HUES6 (cell line): ENCODE data around the gene LIN7A.

Experiments
- H3K27ac ChIP-seq: 2 replicates; pipeline ENCODE4 v1.7.0; 2013; ENCODE audit warnings: low read depth, mild to moderate bottlenecking, low read length, inconsistent platforms
- H3K27me3 ChIP-seq: 2 replicates; pipeline ENCODE4 v1.6.1; 2013; ENCODE audit warnings: low read length; ENCODE audit not compliant: control insufficient read depth, insufficient read depth
- H3K36me3 ChIP-seq: 2 replicates; pipeline ENCODE4 v1.6.1; 2013; ENCODE audit warnings: low read length; ENCODE audit not compliant: control insufficient read depth, insufficient read depth
- H3K4me1 ChIP-seq: 2 replicates; pipeline ENCODE4 v1.6.1; 2013; ENCODE audit warnings: low read length; ENCODE audit not compliant: control insufficient read depth, insufficient read depth
- H3K4me3 ChIP-seq: 2 replicates; pipeline ENCODE4 v1.5.1; 2013; ENCODE audit warnings: low read depth, low read length
- H3K9ac ChIP-seq: one replicate; pipeline ENCODE4 v1.6.1; 2013; ENCODE audit warnings: mild to moderate bottlenecking, low read length
- H3K9me3 ChIP-seq: 2 replicates; pipeline ENCODE4 v1.6.1; 2013; ENCODE audit warnings: low read depth, low read length; ENCODE audit not compliant: control insufficient read depth, insufficient read depth

The LIN7A gene

GRCh38 chr12:80834724-80835123, 103.0 kb downstream of the LIN7A start:
- no peaks in the 10 kb centered on the region for H3K36me3 ChIP-seq
- H3K9me3 ChIP-seq = no peaks in the 10 kb centered on the region
- H3K27me3 ChIP-seq = no peaks in the 10 kb centered on the region
- H3K4me3 ChIP-seq = no peak overlapping the region
- peaks cover 11% of the 10 kb centered on the region for H3K4me1 ChIP-seq
- no peak overlapping the region for H3K9ac ChIP-seq
- H3K27ac ChIP-seq = no peak overlapping the region

GRCh38 chr12:80830533-80831088, 107.1 kb downstream of the LIN7A start:
- Histone ChIP-seq H3K27me3 (no peaks in the 10 kb centered on the region), H3K4me3 (no peak overlapping the region), H3K9me3 (no peaks in the 10 kb centered on the region), H3K27ac (no peak overlapping the region), H3K36me3 (no peaks in the 10 kb centered on the region), H3K9ac (no peak overlapping the region), H3K4me1 (no peaks in the 10 kb centered on the region)

DNA sequence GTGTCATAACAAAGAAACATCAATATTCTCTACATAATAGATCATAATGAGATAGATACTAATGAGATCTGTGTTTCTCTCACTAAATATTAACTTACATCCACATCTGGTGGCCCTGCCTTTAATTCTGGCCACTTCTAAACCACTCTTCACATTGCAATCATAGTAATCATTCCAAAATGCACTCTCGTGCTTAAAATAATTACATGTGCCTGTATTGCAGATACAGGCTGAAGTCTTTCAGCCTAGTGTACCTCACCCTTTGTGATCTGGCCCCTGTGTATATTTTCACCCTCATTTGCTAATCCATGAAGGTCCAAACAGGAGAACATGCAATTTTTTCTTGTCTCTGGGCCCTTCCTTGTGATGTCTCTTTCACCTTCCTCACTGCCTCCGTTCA, 108.0 kb downstream of the LIN7A start:
- no peak overlapping the region for H3K4me3 ChIP-seq
- no peaks in the 10 kb centered on the region for H3K9me3 ChIP-seq
- H3K27me3 ChIP-seq = no peaks in the 10 kb centered on the region
- no peak overlapping the region for H3K9ac ChIP-seq
- no peak overlapping the region for H3K27ac ChIP-seq
- no peaks in the 10 kb centered on the region for H3K4me1 ChIP-seq
- no peaks in the 10 kb centered on the region for H3K36me3 ChIP-seq

DNA sequence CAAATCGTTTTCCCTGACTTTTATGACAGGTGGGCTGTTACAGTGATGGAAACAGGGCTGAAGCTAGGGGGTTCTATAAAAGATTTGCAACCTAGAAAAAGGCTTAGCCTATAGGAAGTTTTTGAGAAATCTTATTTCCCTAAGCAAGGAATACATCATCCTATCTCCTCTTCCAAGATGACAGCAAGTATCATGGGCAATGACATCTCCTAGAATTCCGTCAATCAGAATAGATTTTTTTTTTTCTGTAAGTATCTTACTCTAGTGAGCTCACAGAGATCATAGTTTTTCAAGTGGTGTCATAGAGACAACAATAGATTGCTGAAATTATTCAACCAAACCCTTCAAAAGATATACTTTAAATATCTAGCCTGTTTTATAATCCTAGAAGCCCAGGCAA, 112.2 kb downstream of the LIN7A start:
- Histone ChIP-seq H3K36me3 (no peaks in the 10 kb centered on the region), H3K27ac (no peak overlapping the region), H3K4me3 (no peak overlapping the region), H3K9ac (no peak overlapping the region), H3K4me1 (peaks cover 13% of the 10 kb centered on the region), H3K27me3 (no peaks in the 10 kb centered on the region), H3K9me3 (peaks cover 7% of the 10 kb centered on the region)

DNA sequence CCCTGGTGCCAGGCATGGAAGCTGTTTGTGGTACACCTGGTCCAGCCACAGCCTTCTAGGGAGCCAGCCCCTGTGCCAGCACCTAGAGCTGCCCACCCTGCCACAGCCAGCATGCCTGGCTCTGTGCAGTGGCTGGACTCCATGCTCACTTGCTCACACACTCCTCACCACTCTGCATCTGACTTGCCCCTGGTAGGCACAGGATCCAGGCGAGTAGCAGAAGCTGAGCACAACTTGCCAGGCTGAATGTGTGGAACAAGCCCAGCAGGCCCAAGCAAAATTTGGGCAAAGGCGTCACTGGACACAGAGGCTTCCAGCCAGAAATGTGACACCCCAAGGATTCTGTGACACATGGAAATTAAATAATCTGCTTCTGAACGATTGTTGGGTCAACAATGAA, 114.3 kb downstream of the LIN7A start:
- no peaks in the 10 kb centered on the region for H3K27me3 ChIP-seq
- H3K4me1 ChIP-seq = peaks cover 18% of the 10 kb centered on the region
- no peak overlapping the region for H3K4me3 ChIP-seq
- H3K36me3 ChIP-seq = no peaks in the 10 kb centered on the region
- H3K9ac ChIP-seq = no peak overlapping the region
- H3K9me3 ChIP-seq = peaks cover 7% of the 10 kb centered on the region
- no peak overlapping the region for H3K27ac ChIP-seq

- peaks cover 18% of the 10 kb centered on the region for H3K4me1 ChIP-seq
- peaks cover 7% of the 10 kb centered on the region for H3K9me3 ChIP-seq
- no peak overlapping the region for H3K9ac ChIP-seq
- H3K4me3 ChIP-seq = no peak overlapping the region
- no peaks in the 10 kb centered on the region for H3K27me3 ChIP-seq
- H3K36me3 ChIP-seq = no peaks in the 10 kb centered on the region
- no peak overlapping the region for H3K27ac ChIP-seq
Observed at GRCh38 chr12:80821513-80822000, 116.2 kb downstream of the LIN7A start.

GRCh38 chr12:80818878-80819277, 118.9 kb downstream of the LIN7A start:
- Histone ChIP-seq H3K4me3 (no peak overlapping the region), H3K9me3 (peaks cover 7% of the 10 kb centered on the region), H3K9ac (no peak overlapping the region), H3K36me3 (no peaks in the 10 kb centered on the region), H3K27me3 (no peaks in the 10 kb centered on the region), H3K27ac (no peak overlapping the region), H3K4me1 (peaks cover 18% of the 10 kb centered on the region)

- Histone ChIP-seq H3K9me3 (no peaks in the 10 kb centered on the region), H3K27me3 (no peaks in the 10 kb centered on the region), H3K4me3 (no peak overlapping the region), H3K27ac (no peak overlapping the region), H3K4me1 (peaks cover 4% of the 10 kb centered on the region; the same call in 1 of the 2 replicates), H3K36me3 (no peaks in the 10 kb centered on the region), H3K9ac (no peak overlapping the region)
Observed at GRCh38 chr12:80815351-80815750, 122.4 kb downstream of the LIN7A start.

DNA sequence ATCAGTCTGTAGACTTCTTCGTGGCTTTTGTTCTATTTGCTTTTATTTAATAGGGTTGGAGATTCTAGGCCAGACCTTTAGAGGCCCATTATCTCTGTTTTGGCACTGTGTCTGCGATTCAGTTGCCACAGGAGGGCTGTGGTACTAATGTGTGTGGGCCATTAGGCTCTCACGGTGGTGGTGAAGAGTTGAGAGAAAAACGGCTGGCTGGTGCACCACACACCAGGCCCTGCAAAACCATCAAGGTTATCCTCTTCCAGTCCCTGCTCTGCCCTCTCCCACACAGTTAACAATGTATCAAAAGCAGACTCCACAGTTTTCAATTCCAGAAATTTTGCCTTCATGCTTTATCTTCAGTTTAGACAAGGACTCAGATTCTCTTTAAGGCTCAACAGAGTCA, 123.3 kb downstream of the LIN7A start:
- H3K9me3 ChIP-seq = no peaks in the 10 kb centered on the region
- H3K4me1 ChIP-seq = no peaks in the 10 kb centered on the region
- no peak overlapping the region for H3K4me3 ChIP-seq
- H3K27me3 ChIP-seq = no peaks in the 10 kb centered on the region
- H3K36me3 ChIP-seq = no peaks in the 10 kb centered on the region
- no peak overlapping the region for H3K27ac ChIP-seq
- no peak overlapping the region for H3K9ac ChIP-seq

- Histone ChIP-seq H3K27ac (no peak overlapping the region), H3K9ac (no peak overlapping the region), H3K9me3 (no peaks in the 10 kb centered on the region), H3K36me3 (no peaks in the 10 kb centered on the region), H3K27me3 (no peaks in the 10 kb centered on the region), H3K4me3 (no peak overlapping the region), H3K4me1 (no peaks in the 10 kb centered on the region)
Observed at GRCh38 chr12:80813820-80814219, 123.9 kb downstream of the LIN7A start.

GRCh38 chr12:80811957-80812708, 125.6 kb downstream of the LIN7A start:
- H3K9me3 ChIP-seq = no peaks in the 10 kb centered on the region
- no peak overlapping the region for H3K27ac ChIP-seq
- H3K4me1 ChIP-seq = no peaks in the 10 kb centered on the region
- H3K27me3 ChIP-seq = no peaks in the 10 kb centered on the region
- H3K9ac ChIP-seq = no peak overlapping the region
- H3K36me3 ChIP-seq = no peaks in the 10 kb centered on the region
- no peak overlapping the region for H3K4me3 ChIP-seq
